ENCODE measurements around the gene PKIG.
"Not testable (repeated sequence)": the region's sequence is repeated elsewhere in the genome, so short reads cannot be mapped to it uniquely, and the experiment has no call there.

Gene PKIG

GRCh38 chr20:44570367-44570766 lies 12.0 kb upstream of the PKIG start:
- no peak for DNase-seq (ENCODE audit: low read depth, low spot score)
- H3K4me3 ChIP-seq (ENCODE audit: low read length), result no peak overlapping the region

- peak; percentile 90 for DNase-seq (ENCODE audit: low read depth, low spot score)
- H3K4me3 ChIP-seq (ENCODE audit: low read length), result peak overlapping the region; percentile 32
These were observed 10.9 kb upstream of the PKIG start for GRCh38 chr20:44571362-44571988.

- DNase-seq (ENCODE audit: low read depth, low spot score), result no peak
- H3K4me3 ChIP-seq (ENCODE audit: low read length), result no peak overlapping the region
These were observed 9.6 kb upstream of the PKIG start for GRCh38 chr20:44572551-44573500.

- H3K4me3 ChIP-seq (ENCODE audit: low read length), result no peak overlapping the region
- DNase-seq (ENCODE audit: low read depth, low spot score), result no peak
These were observed 8.9 kb upstream of the PKIG start for GRCh38 chr20:44573501-44573869.

- DNase-seq (ENCODE audit: low read depth, low spot score), result no peak
- no peak overlapping the region for H3K4me3 ChIP-seq (ENCODE audit: low read length)
These were observed 8.0 kb upstream of the PKIG start for GRCh38 chr20:44574372-44574771.

GRCh38 chr20:44576297-44576696 lies 6.1 kb upstream of the PKIG start:
- no peak overlapping the region for H3K4me3 ChIP-seq (ENCODE audit: low read length)
- peak; percentile 67 for DNase-seq (ENCODE audit: low read depth, low spot score)

- H3K4me3 ChIP-seq (ENCODE audit: low read length), result no peak overlapping the region
- no peak for DNase-seq (ENCODE audit: low read depth, low spot score)
These were observed 2.9 kb upstream of the PKIG start for GRCh38 chr20:44579313-44580081.

GRCh38 chr20:44580581-44581268 lies 1.7 kb upstream of the PKIG start:
- H3K4me3 ChIP-seq (ENCODE audit: low read length), result no peak overlapping the region
- DNase-seq (ENCODE audit: low read depth, low spot score), result no peak

- no peak overlapping the region for H3K4me3 ChIP-seq (ENCODE audit: low read length)
- DNase-seq (ENCODE audit: low read depth, low spot score), result no peak
These were observed 864 bp upstream of the PKIG start for GRCh38 chr20:44581515-44581914.

- no peak overlapping the region for H3K4me3 ChIP-seq (ENCODE audit: low read length)
- DNase-seq (ENCODE audit: low read depth, low spot score), result no peak
These were observed 778 bp downstream of the PKIG start for GRCh38 chr20:44583157-44583556.

- H3K4me3 ChIP-seq (ENCODE audit: low read length), result no peak overlapping the region
- DNase-seq (ENCODE audit: low read depth, low spot score), result no peak
These were observed 1.8 kb downstream of the PKIG start for GRCh38 chr20:44584162-44584561.

- DNase-seq (ENCODE audit: low read depth, low spot score), result no peak
- no peak overlapping the region for H3K4me3 ChIP-seq (ENCODE audit: low read length)
These were observed 2.9 kb downstream of the PKIG start for GRCh38 chr20:44585057-44585963.

GRCh38 chr20:44586289-44586911 lies 4.0 kb downstream of the PKIG start:
- no peak overlapping the region for H3K4me3 ChIP-seq (ENCODE audit: low read length)
- no peak for DNase-seq (ENCODE audit: low read depth, low spot score)

GRCh38 chr20:44587035-44587980 lies 4.9 kb downstream of the PKIG start:
- no peak for DNase-seq (ENCODE audit: low read depth, low spot score)
- no peak overlapping the region for H3K4me3 ChIP-seq (ENCODE audit: low read length)

GRCh38 chr20:44588321-44588720 lies 5.9 kb downstream of the PKIG start:
- DNase-seq (ENCODE audit: low read depth, low spot score); H3K4me3 ChIP-seq (ENCODE audit: low read length): not testable (repeated sequence)

GRCh38 chr20:44589537-44589936 lies 7.2 kb downstream of the PKIG start:
- H3K4me3 ChIP-seq (ENCODE audit: low read length), result no peak overlapping the region
- no peak for DNase-seq (ENCODE audit: low read depth, low spot score)

Data from Jurkat, Clone E6-1 (cell line).